Activated CD8-positive, alpha-beta memory T cell treated with anti-CD3 and anti-CD28 coated beads for 24 hours (primary cell): Measurements from ENCODE around the gene BRD3OS.

ENCODE experiments used
- DNase-seq: peaks from one replicate; pipeline ENCODE4 v3.0.0-alpha.2; 2020

Gene BRD3OS

GRCh38 chr9:134035041-134036039, 10.1 kb downstream of the BRD3OS start:
- DNase-seq: no peak

GRCh38 chr9:134036130-134036529, 10.8 kb downstream of the BRD3OS start:
- DNase-seq: no peak

- no peak for DNase-seq
Measured at GRCh38 chr9:134037641-134038040, 12.4 kb downstream of the BRD3OS start.

GRCh38 chr9:134039386-134040175, 14.3 kb downstream of the BRD3OS start:
- no peak for DNase-seq

- no peak for DNase-seq
Measured at GRCh38 chr9:134040176-134040565, 14.9 kb downstream of the BRD3OS start.

- DNase-seq: no peak
Measured at GRCh38 chr9:134040781-134041648, 15.7 kb downstream of the BRD3OS start.

- no peak for DNase-seq
Measured at GRCh38 chr9:134041649-134041962, 16.3 kb downstream of the BRD3OS start.

- DNase-seq: no peak
Measured at GRCh38 chr9:134043531-134043988, 18.3 kb downstream of the BRD3OS start.

- DNase-seq: no peak
Measured at GRCh38 chr9:134044944-134045343, 19.7 kb downstream of the BRD3OS start.

GRCh38 chr9:134045841-134046544, 20.7 kb downstream of the BRD3OS start:
- no peak for DNase-seq

- no peak for DNase-seq
Measured at GRCh38 chr9:134046894-134047681, 21.8 kb downstream of the BRD3OS start.

GRCh38 chr9:134047868-134048581, 22.7 kb downstream of the BRD3OS start:
- DNase-seq: no peak

- no peak for DNase-seq
Measured at GRCh38 chr9:134048582-134048968, 23.3 kb downstream of the BRD3OS start.

GRCh38 chr9:134049236-134049635, 24.0 kb downstream of the BRD3OS start:
- no peak for DNase-seq

- DNase-seq: no peak
Measured at GRCh38 chr9:134049772-134050588, 24.7 kb downstream of the BRD3OS start.

- DNase-seq: no peak
Measured at GRCh38 chr9:134050726-134051125, 25.4 kb downstream of the BRD3OS start.

- no peak for DNase-seq
Measured at GRCh38 chr9:134051319-134051718, 26.0 kb downstream of the BRD3OS start.

- DNase-seq: no peak
Measured at GRCh38 chr9:134052491-134052890, 27.2 kb downstream of the BRD3OS start.

GRCh38 chr9:134052941-134053340, 27.7 kb downstream of the BRD3OS start:
- DNase-seq: no peak

- DNase-seq: no peak
Measured at GRCh38 chr9:134053401-134053871, 28.2 kb downstream of the BRD3OS start.
